Measurements from ENCODE around the gene RAB36.

DNA sequence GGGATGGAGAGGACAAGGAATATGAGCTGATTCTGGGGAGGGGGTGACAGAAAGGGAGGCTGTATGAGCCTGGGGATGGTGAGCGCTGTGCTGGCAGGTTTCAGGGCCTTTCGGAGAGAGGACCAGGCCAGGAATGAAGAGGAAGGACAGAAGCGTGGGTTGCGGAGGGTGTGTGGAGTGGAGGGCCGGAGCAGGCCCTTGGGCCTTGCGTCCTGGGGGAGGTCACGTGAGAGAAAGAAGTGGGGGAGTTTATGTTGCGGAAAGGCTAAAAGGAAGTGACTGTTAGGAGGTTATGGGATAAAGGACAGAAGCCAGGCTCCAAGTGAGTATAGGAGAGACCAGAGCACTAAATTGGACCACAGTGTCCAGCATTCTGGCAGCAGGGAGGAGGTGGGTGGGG lies 52.6 kb downstream of the RAB36 start:
- TF ChIP-seq, protein P1, sequence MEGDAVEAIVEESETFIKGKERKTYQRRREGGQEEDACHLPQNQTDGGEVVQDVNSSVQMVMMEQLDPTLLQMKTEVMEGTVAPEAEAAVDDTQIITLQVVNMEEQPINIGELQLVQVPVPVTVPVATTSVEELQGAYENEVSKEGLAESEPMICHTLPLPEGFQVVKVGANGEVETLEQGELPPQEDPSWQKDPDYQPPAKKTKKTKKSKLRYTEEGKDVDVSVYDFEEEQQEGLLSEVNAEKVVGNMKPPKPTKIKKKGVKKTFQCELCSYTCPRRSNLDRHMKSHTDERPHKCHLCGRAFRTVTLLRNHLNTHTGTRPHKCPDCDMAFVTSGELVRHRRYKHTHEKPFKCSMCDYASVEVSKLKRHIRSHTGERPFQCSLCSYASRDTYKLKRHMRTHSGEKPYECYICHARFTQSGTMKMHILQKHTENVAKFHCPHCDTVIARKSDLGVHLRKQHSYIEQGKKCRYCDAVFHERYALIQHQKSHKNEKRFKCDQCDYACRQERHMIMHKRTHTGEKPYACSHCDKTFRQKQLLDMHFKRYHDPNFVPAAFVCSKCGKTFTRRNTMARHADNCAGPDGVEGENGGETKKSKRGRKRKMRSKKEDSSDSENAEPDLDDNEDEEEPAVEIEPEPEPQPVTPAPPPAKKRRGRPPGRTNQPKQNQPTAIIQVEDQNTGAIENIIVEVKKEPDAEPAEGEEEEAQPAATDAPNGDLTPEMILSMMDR (IDR thresholded peaks at IDR 0.05; ENCODE audit: poor library complexity, severe bottlenecking) = no peak
- no peak for TF ChIP-seq EZH2 (IDR thresholded peaks at IDR 0.05; ENCODE audit: borderline replicate concordance, insufficient read depth, low read length, poor library complexity, severe bottlenecking)
- TF ChIP-seq POLR2AphosphoS5 (IDR thresholded peaks at IDR 0.05) = no peak

Data from neural cell (in vitro differentiated cells).